PC-3 (cell line): ENCODE results near the gene PNMA8A. TPM values are rescaled to one million over a fixed set of nuclear protein-coding genes. Genes with fewer than 3 reads are reported as not detected.

Source experiments
- ATAC-seq: fragments of 200-7000 bp; cut with Tn5 transposase; 2 replicates; pipeline ENCODE4 v1.9.1; 2020; ENCODE audit warnings: mild to moderate bottlenecking, moderate library complexity
- BruUV-seq: library from RNA; stranded (reverse); fragments of 400-500 nt; replicated peaks from 2 replicates; lab custom pipeline; 2021; lab: Mats Ljungman, UMichigan
- CTCF ChIA-PET: fragments of 300-600 bp; sonication (Branson Sonifier 250); formaldehyde crosslinking; loops from one replicate; lab custom pipeline; 2022; ENCODE audit warnings: antibody characterized with exemption; lab: Charles Lee
- POLR2A ChIA-PET: fragments of 300-600 bp; sonication (Branson Sonifier 250); formaldehyde crosslinking; loops from one replicate; lab custom pipeline; 2022; ENCODE audit warnings: antibody characterized with exemption; ENCODE audit not compliant: unreplicated experiment; lab: Charles Lee
- DNase-seq: peaks from one replicate; pipeline ENCODE4 v3.0.0-alpha.2; 2015
- H2AFZ ChIP-seq: fragments of 300-600 bp; sonication (generic); 2 replicates; pipeline ENCODE4 v1.6.0; 2016; ENCODE audit warnings: antibody characterized with exemption, low read length
- H3F3A ChIP-seq: fragments of 300-600 bp; sonication (generic); one replicate; pipeline ENCODE4 v1.6.0; 2017; ENCODE audit warnings: antibody characterized with exemption, low read length, control low read depth, mild to moderate bottlenecking; ENCODE audit not compliant: unreplicated experiment
- H3K27ac ChIP-seq: fragments of 300-600 bp; sonication (generic); 2 replicates; pipeline ENCODE4 v1.5.1; 2016; ENCODE audit warnings: mild to moderate bottlenecking, low read length
- H3K27me3 ChIP-seq: fragments of 300-600 bp; sonication (generic); 2 replicates; pipeline ENCODE4 v1.6.1; 2016; ENCODE audit warnings: low read length, mixed read lengths
- H3K36me3 ChIP-seq: fragments of 300-600 bp; sonication (generic); 2 replicates; pipeline ENCODE4 v1.6.1; 2016; ENCODE audit warnings: low read depth, mixed run types, low read length, mixed read lengths
- H3K4me1 ChIP-seq: fragments of 300-600 bp; sonication (generic); 2 replicates; pipeline ENCODE4 v1.5.1; 2016; ENCODE audit warnings: low read length; ENCODE audit not compliant: insufficient read depth
- H3K4me2 ChIP-seq: fragments of 300-600 bp; sonication (generic); 2 replicates; pipeline ENCODE4 v1.6.0; 2016; ENCODE audit warnings: low read length
- H3K4me3 ChIP-seq: fragments of 300-600 bp; sonication (generic); 2 replicates; pipeline ENCODE4 v1.5.1; 2016; ENCODE audit warnings: mild to moderate bottlenecking, low read length, mixed read lengths
- H3K79me2 ChIP-seq: fragments of 300-600 bp; sonication (generic); 2 replicates; pipeline ENCODE4 v1.6.1; 2017; ENCODE audit warnings: low read length, mixed read lengths
- H3K9ac ChIP-seq: fragments of 300-600 bp; sonication (generic); 2 replicates; pipeline ENCODE4 v1.6.0; 2016; ENCODE audit warnings: mild to moderate bottlenecking, low read length
- H3K9me2 ChIP-seq: fragments of 300-600 bp; sonication (generic); replicated peaks from 2 replicates; pipeline ENCODE4 v1.6.1; 2016; ENCODE audit warnings: mixed run types, low read length, mixed read lengths
- H3K9me3 ChIP-seq: fragments of 300-600 bp; sonication (generic); 2 replicates; pipeline ENCODE4 v1.6.1; 2016; ENCODE audit warnings: low read length, mixed read lengths
- H4K20me1 ChIP-seq: fragments of 300-600 bp; sonication (generic); 2 replicates; pipeline ENCODE4 v1.6.1; 2016; ENCODE audit warnings: low read length, mixed read lengths
- EZH2 ChIP-seq: fragments of 300-600 bp; sonication (generic); IDR thresholded peaks from one replicate; pipeline ENCODE4 v1.6.1; 2017; ENCODE audit warnings: antibody characterized with exemption, mild to moderate bottlenecking, low read length; ENCODE audit not compliant: unreplicated experiment
- EZH2phosphoT487 ChIP-seq: fragments of 300-600 bp; sonication (generic); IDR thresholded peaks from 2 replicates; pipeline ENCODE4 v1.6.1; 2018; ENCODE audit warnings: mild to moderate bottlenecking, antibody characterized with exemption, low read length, borderline replicate concordance
- intact Hi-C: fragments of 100-400 bp; cut with micrococcal nuclease; formaldehyde crosslinking; loops from 2 replicates; pipeline ENCODE4 v1.9.0; 2023
- total RNA-seq: library from RNA; depleted of rRNA; stranded (reverse); fragments of >200 nt; gene quantifications from 2 replicates; pipeline ENCODE4 v1.2.3, GENCODE V29; 2014
- TF ChIP-seq, protein P1 (sequence below): fragments of 300-600 bp; sonication (generic); conservative IDR thresholded peaks from 2 replicates; pipeline ENCODE4 v1.5.1; 2017; ENCODE audit warnings: antibody characterized with exemption, low read depth, mild to moderate bottlenecking, low read length

PNMA8A gene
- total RNA-seq, 1 experiment from 2014 or later, result not detected

DNA sequence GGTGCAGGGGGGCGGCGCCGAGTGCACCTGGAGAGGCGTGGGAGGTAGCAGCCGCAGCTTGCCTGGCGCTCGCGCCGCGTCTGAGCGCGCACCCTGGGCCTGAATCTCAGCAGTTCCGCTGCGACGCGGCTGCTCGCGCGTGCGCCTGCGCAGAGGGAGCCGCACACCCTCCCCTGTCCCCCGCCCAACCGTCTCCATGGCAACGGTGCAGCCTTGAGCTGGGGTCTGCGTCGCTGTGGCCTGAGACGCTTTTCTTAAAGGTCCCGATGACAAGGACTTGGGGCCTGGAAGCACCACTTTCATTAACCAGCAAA, 24.4 kb upstream of the PNMA8A start, which contains the start of gene PNMA8B:
TSS of gene PNMA8B (minus strand) at position 82 of the 314 bp plus-strand sequence. CDS start 402 bp downstream, outside the sequence.
- no peak within 1 kb of the TSS for H3K4me2 ChIP-seq
- no peak within 1 kb of the TSS for H3K27ac ChIP-seq
- ATAC-seq (no peak), DNase-seq (no peak)
- H3K9me3 ChIP-seq, result no peaks in the 10 kb centered on the region
- ChIA-PET CTCF (no interaction called here), POLR2A (no interaction called here)
- TF ChIP-seq EZH2phosphoT487 (no peak), EZH2 (no peak)
- TF ChIP-seq, protein P1, sequence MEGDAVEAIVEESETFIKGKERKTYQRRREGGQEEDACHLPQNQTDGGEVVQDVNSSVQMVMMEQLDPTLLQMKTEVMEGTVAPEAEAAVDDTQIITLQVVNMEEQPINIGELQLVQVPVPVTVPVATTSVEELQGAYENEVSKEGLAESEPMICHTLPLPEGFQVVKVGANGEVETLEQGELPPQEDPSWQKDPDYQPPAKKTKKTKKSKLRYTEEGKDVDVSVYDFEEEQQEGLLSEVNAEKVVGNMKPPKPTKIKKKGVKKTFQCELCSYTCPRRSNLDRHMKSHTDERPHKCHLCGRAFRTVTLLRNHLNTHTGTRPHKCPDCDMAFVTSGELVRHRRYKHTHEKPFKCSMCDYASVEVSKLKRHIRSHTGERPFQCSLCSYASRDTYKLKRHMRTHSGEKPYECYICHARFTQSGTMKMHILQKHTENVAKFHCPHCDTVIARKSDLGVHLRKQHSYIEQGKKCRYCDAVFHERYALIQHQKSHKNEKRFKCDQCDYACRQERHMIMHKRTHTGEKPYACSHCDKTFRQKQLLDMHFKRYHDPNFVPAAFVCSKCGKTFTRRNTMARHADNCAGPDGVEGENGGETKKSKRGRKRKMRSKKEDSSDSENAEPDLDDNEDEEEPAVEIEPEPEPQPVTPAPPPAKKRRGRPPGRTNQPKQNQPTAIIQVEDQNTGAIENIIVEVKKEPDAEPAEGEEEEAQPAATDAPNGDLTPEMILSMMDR, result no peak
- no peaks in the 10 kb centered on the region for H4K20me1 ChIP-seq
- H3F3A ChIP-seq, result no peaks in the 10 kb centered on the region
- no peak within 1 kb of the TSS for H2AFZ ChIP-seq
- intact Hi-C loops, result no loop called here
- no peaks in the 10 kb centered on the region for H3K9me2 ChIP-seq
- no peaks in the 10 kb centered on the region for H3K4me1 ChIP-seq
- no peaks in the 10 kb centered on the region for H3K79me2 ChIP-seq
- BruUV-seq, result no TSS peak
- H3K36me3 ChIP-seq, result no peaks in the 10 kb centered on the region
- no peak within 1 kb of the TSS for H3K9ac ChIP-seq
- no peak within 1 kb of the TSS for H3K4me3 ChIP-seq
- no peaks in the 10 kb centered on the region for H3K27me3 ChIP-seq

DNA sequence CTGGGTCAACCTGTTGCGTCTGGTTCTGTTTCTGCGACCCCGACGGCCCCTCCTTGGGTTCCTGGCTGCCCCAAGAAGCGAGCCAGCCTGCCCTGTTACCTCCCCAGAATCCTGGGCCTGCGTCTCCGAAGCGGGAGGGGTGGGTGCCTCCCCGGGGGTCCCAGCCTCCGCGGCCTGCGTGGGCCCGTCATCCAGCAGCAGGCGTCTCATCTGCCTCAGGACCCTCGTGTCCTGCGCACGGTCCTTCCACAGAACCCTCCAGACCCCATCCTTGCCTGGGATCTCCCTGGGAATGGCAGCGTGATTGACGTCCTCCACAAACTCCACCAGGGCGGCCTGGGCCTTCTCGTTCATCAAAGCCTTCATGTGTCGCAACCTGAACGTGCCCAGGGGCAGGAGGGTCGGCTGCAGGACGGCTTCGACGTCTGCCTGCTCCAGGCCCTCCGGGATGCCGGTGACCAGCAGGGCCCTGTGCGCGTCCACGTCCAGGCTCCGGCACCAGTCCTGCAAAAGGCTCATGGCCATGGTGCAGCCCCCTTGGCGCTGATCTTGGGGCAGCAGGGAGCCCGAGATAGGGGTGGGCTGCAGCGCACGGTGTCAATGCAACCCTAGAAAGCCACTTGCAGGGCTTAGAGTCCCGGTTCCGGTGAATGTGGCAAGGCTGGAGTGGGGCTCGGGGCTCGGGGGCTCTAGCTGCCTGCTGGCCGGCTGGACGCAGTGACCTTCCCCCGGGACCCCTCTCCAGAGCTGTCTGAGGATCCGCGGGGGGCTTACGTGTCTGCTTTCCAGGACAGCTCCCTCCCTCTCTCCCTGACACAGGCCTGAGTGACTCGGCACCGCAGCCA, 23.8 kb upstream of the PNMA8A start:
- Histone ChIP-seq H2AFZ (no peak overlapping the region), H3K36me3 (no peaks in the 10 kb centered on the region), H3K9me2 (no peaks in the 10 kb centered on the region), H4K20me1 (no peaks in the 10 kb centered on the region), H3F3A (no peaks in the 10 kb centered on the region), H3K27ac (no peak overlapping the region), H3K4me3 (no peak overlapping the region), H3K9me3 (no peaks in the 10 kb centered on the region), H3K4me2 (no peak overlapping the region), H3K79me2 (no peaks in the 10 kb centered on the region), H3K4me1 (no peaks in the 10 kb centered on the region), H3K27me3 (no peaks in the 10 kb centered on the region), H3K9ac (no peak overlapping the region)
- intact Hi-C loops, result no loop called here
- ChIA-PET POLR2A (no interaction called here), CTCF (no interaction called here)
- BruUV-seq, result no TSS peak
- TF ChIP-seq EZH2 (no peak), EZH2phosphoT487 (no peak)
- TF ChIP-seq, protein P1, result no peak
- DNase-seq, result no peak
- ATAC-seq, result no peak
